ENCODE measurements around the gene CCDC57.

The CCDC57 gene

DNA sequence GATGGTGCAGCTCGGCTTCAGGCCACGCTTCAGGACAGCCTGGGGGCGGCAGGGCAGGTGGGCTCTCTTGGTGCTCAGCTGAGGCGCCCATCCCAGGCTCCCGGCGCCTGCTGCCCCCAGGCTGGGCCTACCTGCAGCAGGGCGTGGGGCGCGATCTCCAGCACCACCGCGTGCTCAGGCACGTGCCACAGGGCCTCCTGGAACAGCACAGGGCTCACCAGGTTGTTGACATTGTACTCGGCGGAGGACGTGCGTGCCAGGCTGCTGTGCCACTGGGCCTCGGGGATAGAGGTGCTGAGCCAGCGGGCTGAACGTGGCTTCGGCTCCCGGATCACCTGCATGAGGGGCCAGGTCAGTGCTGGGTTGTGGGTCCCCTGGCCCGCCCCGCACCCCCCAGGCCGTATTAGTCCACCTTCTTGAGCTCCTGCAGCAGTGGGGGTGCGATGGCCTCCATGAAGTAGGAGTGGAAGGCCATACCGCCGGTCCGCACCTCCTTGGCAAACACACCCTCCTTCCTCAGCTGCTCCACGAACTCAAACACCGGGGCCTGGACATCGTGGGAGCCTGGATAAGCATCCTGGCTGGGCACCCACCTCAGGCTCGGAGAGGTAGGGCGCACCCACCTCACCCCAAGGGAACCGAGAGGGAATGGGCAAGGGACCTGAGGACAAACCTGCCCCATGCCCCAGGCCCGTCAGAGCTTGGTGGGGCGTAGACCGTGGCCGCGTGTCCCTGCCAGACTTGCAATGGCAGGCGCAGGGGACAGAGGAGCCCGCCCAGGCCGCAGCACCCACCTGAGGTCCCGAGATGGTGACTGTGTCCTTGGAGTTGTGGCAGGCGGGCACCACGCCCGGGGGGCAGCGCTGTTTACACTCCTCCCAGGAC is 123.6 kb downstream of the CCDC57 start:
- H3K4me3 ChIP-seq (ENCODE audit: low read length): no peak overlapping the region
- TF ChIP-seq, protein P1, sequence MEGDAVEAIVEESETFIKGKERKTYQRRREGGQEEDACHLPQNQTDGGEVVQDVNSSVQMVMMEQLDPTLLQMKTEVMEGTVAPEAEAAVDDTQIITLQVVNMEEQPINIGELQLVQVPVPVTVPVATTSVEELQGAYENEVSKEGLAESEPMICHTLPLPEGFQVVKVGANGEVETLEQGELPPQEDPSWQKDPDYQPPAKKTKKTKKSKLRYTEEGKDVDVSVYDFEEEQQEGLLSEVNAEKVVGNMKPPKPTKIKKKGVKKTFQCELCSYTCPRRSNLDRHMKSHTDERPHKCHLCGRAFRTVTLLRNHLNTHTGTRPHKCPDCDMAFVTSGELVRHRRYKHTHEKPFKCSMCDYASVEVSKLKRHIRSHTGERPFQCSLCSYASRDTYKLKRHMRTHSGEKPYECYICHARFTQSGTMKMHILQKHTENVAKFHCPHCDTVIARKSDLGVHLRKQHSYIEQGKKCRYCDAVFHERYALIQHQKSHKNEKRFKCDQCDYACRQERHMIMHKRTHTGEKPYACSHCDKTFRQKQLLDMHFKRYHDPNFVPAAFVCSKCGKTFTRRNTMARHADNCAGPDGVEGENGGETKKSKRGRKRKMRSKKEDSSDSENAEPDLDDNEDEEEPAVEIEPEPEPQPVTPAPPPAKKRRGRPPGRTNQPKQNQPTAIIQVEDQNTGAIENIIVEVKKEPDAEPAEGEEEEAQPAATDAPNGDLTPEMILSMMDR (conservative IDR thresholded peaks at IDR 0.05; ENCODE audit: low read length): no peak
- DNase-seq (ENCODE audit: low read depth): no peak

DNA sequence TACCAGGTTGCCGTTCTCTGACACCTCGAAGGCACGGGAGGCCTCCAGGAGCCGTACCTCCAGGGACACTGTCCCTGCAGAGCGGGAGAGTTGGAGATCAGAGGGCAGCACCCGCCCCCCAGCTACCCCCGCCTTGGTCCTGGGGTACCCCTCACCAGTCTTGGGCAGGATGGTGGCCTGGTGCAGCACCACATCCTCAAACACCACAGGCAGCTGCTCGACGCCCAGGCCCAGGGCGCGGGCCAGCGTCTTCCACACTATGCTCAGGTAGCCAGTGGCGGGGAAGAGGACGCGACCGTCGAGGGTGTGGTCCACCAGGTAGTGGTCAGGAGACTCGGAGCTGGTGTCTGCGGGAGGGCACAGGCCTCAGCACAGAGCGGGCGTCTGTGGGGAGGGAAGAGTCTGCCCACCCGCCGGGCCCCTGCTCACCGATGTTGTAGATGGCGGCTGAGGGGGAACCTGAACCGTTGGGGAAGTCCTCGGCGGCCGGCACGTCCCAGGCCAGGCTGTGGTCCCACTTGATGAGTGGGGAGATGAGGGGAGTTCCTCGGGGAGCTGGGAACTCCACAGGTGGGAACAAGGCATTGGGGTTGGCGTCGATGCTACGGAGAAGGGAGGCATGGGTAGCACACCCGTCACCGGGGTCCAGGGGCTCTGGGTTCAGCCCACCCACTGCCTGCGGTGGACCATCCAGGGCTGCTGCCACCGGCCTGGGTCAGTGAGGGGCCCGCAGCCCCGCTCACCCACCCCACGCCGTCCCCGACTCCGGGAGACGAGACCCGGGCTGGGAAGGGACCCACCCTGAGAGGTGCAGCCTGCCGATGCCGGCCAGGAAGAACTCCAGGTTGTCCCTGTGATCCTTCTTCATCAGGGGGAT is 124.4 kb downstream of the CCDC57 start:
- TF ChIP-seq, protein P1 (conservative IDR thresholded peaks at IDR 0.05; ENCODE audit: low read length): no peak
- DNase-seq (ENCODE audit: low read depth): no peak
- H3K4me3 ChIP-seq (ENCODE audit: low read length): no peak overlapping the region

DNA sequence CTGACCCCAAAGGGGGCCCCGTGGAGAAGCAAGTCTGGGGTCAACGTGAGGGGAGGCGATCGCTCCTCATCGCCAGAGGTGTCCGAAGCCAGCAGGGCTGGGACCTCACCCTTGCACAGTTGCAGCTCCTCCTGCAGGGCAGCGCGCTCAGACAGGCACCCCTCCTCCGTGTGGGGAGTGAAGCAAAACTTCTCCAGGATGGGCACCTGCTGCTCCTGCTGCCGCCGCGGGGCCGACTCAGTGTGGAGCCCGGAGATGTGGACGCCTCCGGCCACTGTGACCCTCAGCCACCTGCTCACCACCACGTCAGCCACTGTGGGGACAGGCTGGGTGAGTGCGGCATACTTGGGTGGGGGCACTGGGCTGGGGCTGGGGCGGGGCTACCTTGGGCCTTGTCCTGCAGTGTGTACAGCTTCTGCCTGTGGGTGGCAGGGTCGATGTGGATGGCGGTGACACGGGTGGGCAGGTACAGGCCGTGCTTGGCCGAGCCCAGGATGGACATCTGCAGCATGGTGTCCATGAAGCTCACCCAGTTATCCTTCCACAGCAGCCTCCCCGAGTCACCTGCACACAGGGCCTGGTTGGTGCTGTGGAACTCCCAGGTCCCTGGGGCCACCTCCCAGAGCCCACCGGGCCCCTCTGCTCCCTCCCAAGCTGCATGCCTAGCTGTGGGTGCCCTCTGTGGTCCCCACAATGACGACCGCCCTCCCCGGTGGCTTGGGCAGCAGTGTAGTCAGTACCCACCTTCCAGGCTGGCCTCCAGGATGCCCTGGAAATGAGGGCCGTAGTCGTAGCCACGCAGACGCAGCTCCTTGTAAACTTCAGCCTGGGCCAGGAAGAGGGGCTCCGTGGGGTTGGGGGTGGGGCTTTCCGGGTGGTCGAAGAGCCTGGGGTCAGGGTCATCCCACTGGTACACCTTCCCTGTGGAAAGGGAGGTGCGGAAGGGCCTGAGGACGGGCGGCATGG is 125.4 kb downstream of the CCDC57 start:
- TF ChIP-seq, protein P1 (conservative IDR thresholded peaks at IDR 0.05; ENCODE audit: low read length): no peak
- no peak for DNase-seq (ENCODE audit: low read depth)
- no peak overlapping the region for H3K4me3 ChIP-seq (ENCODE audit: low read length)

DNA sequence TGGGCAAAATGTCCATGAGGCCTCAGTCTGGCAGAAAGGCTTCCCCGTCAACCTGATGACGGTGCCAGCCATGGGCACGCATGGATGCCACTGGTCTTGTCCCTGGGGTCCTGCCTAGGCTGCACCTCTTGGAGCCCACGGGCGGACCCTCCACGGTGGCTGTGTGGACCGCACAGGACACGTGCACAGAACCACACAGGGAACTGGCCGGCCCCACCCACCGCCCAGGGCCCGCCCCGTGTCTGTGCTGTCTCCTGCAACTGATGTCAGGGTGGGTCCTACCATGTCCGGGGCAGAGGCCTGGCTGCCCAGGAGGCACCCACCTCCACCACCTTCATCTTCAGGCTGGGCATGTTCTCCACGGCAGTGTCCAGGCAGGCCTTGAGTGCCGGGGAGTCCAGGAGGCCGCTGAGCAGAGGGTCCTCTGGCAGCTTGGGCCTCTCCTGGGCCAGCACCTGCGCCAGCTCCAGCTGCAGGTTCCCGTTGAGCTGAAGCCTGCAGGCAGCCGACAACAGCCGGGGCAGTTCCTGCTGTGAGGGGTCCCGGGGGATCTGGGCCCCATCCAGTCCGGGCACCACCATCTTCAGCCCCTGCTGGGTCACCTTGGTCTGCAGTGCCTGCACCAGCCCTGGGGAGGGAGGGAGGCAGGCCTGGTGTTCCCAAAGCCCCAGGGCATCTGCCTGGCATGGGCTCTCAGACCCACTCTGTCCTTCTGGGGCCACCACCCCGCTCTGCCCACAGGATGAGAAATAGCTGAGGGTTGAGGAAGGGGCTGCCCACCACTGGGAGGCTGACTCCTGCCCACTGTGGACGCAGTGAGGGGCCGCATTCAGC is 126.5 kb downstream of the CCDC57 start:
- DNase-seq (ENCODE audit: low read depth): no peak
- TF ChIP-seq, protein P1 (conservative IDR thresholded peaks at IDR 0.05; ENCODE audit: low read length): no peak

DNA sequence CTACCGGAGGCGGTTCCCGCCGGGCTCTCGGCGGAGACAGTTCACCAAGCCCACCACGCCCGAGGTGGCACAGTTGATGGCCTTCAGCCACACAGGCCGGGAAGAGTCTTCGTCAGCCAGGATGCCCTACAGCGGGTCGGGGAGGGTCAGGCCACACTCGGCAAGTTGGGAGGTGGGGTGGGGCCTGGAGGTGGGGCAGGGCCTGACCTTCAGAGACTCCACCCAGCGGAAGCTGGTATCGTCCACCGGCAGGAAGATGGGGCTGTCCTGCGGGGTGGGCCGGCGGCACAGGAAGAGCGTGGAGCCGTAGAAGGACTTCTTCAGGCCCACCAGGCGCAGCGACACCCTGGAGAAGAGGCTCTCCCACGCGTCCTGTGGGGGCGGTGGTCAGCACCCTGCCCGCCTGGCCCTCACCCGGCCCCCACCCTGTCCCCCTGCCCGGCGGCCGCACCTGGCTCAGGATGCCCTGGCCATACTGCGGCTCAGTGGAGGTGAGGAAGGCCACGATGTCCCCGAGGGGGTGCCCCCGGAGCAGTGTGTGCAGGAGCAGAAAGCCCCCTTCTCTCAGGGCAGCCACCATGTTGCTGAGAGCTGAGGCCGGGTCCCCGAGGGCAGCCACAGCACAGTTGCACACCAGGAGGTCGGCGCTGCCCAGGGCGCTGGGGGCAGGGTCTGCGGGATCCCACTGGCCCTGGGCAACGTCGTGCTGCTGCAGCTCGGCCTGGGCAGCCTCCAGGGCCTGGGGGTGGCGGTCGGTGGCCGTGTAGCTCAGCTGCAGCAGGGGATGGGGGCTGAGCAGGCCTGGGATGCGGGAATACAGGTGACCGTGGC is 127.4 kb downstream of the CCDC57 start:
- no peak for DNase-seq (ENCODE audit: low read depth)
- TF ChIP-seq, protein P1 (conservative IDR thresholded peaks at IDR 0.05; ENCODE audit: low read length): no peak
- H3K4me3 ChIP-seq (ENCODE audit: low read length): no peak overlapping the region

More for the DNA sequence above, 126.5 kb downstream of the CCDC57 start:
- no peak overlapping the region for H3K4me3 ChIP-seq (ENCODE audit: low read length)
